ENCODE results near the gene SLC28A3. TPM values are rescaled to one million over a fixed set of nuclear protein-coding genes. Genes with fewer than 3 reads are reported as not detected.

The SLC28A3 gene
- polyA plus RNA-seq, 3 donors: 0.03 to 0.08 (median 0.05) TPM

GRCh38 chr9:84270847-84271530, 69.6 kb downstream of the SLC28A3 start:
- DNase-seq (ENCODE audit: extremely low read depth in 1 of 11, low read depth in 9 of 11, low spot score in 4 of 11): no peak

- DNase-seq (ENCODE audit: extremely low read depth in 1 of 11, low read depth in 9 of 11, low spot score in 4 of 11): peak in 4 of 11 donors; percentile 30 to 63 (median 41)
These were observed 74.4 kb downstream of the SLC28A3 start for GRCh38 chr9:84266087-84266561.

GRCh38 chr9:84264307-84265029, 76.1 kb downstream of the SLC28A3 start:
- no peak for DNase-seq (ENCODE audit: extremely low read depth in 1 of 11, low read depth in 9 of 11, low spot score in 4 of 11)

GRCh38 chr9:84261070-84261746, 79.3 kb downstream of the SLC28A3 start:
- peak in 9 of 11 donors; percentile 59 to 80 (median 69) for DNase-seq (ENCODE audit: extremely low read depth in 1 of 11, low read depth in 9 of 11, low spot score in 4 of 11)

GRCh38 chr9:84258371-84258770, 82.2 kb downstream of the SLC28A3 start:
- DNase-seq (ENCODE audit: extremely low read depth in 1 of 11, low read depth in 9 of 11, low spot score in 4 of 11): no peak

- no peak for DNase-seq (ENCODE audit: extremely low read depth in 1 of 11, low read depth in 9 of 11, low spot score in 4 of 11)
These were observed 84.9 kb downstream of the SLC28A3 start for GRCh38 chr9:84255696-84256095.

GRCh38 chr9:84254972-84255371, 85.6 kb downstream of the SLC28A3 start:
- DNase-seq (ENCODE audit: extremely low read depth in 1 of 11, low read depth in 9 of 11, low spot score in 4 of 11): peak in 1 of 11 donors; percentile 39

- DNase-seq (ENCODE audit: extremely low read depth in 1 of 11, low read depth in 9 of 11, low spot score in 4 of 11): no peak
These were observed 88.6 kb downstream of the SLC28A3 start for GRCh38 chr9:84251921-84252320.

- no peak for DNase-seq (ENCODE audit: extremely low read depth in 1 of 11, low read depth in 9 of 11, low spot score in 4 of 11)
These were observed 98.7 kb downstream of the SLC28A3 start for GRCh38 chr9:84241817-84242373.

GRCh38 chr9:84239343-84239742, 101.2 kb downstream of the SLC28A3 start:
- DNase-seq (ENCODE audit: extremely low read depth in 1 of 11, low read depth in 9 of 11, low spot score in 4 of 11): no peak

GRCh38 chr9:84238652-84239051, 101.9 kb downstream of the SLC28A3 start:
- no peak for DNase-seq (ENCODE audit: extremely low read depth in 1 of 11, low read depth in 9 of 11, low spot score in 4 of 11)

GRCh38 chr9:84235511-84235910, 105.0 kb downstream of the SLC28A3 start:
- DNase-seq (ENCODE audit: extremely low read depth in 1 of 11, low read depth in 9 of 11, low spot score in 4 of 11): no peak

- DNase-seq (ENCODE audit: extremely low read depth in 1 of 11, low read depth in 9 of 11, low spot score in 4 of 11): no peak
These were observed 110.0 kb downstream of the SLC28A3 start for GRCh38 chr9:84230355-84231145.

- no peak for DNase-seq (ENCODE audit: extremely low read depth in 1 of 11, low read depth in 9 of 11, low spot score in 4 of 11)
These were observed 111.4 kb downstream of the SLC28A3 start for GRCh38 chr9:84229191-84229590.

GRCh38 chr9:84228130-84228720, 112.3 kb downstream of the SLC28A3 start:
- DNase-seq (ENCODE audit: extremely low read depth in 1 of 11, low read depth in 9 of 11, low spot score in 4 of 11): peak in 1 of 11 donors; percentile 43

GRCh38 chr9:84226126-84226525, 114.4 kb downstream of the SLC28A3 start:
- no peak for DNase-seq (ENCODE audit: extremely low read depth in 1 of 11, low read depth in 9 of 11, low spot score in 4 of 11)

Data from renal cortex interstitium (tissue), 11 donors.